ENCODE results near the gene FUT6. TPM values are rescaled to one million over a fixed set of nuclear protein-coding genes. Genes with fewer than 3 reads are reported as not detected.

FUT6 gene
- total RNA-seq, 1 donor from 2014 or later, result not detected

DNA sequence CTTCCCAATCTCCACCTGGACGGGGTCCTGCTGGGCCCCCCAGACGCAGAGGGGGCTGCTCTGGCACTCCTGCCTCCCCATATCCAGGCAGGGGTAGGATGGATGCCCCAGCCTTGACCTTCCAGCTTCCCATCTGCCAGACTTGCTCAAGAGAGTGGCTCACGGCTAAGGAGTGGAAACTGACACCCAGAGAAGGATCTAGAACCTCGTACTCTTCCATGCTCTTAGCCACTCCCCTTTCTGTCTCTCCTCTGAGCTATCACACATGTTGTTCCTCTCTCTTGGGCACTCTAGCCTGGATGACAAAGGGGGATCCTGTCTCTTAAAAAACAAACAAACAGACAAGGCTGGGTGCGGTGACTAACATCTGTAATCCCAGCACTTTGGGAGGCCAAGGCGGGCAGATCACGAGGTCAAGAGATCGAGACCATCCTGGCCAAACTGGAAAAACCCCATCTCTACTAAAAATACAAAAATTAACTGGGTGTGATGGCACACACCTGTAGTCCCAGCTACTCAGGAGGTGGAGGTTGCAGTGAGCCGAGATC lies 43.0 kb upstream of the FUT6 start:
- no peak overlapping the region for H3K27ac ChIP-seq
- no peak overlapping the region for H3K27ac Mint-ChIP-seq
- no peak overlapping the region for H3K4me3 ChIP-seq
- H4K20me1 ChIP-seq (ENCODE audit: low read depth), result no peaks in the 10 kb centered on the region
- no peaks in the 10 kb centered on the region for H3K9me3 ChIP-seq (ENCODE audit: low read depth)
- no peak overlapping the region for H2AFZ ChIP-seq (replicated peaks)
- no peak overlapping the region for H3K4me3 Mint-ChIP-seq
- no peak overlapping the region for H3K9ac ChIP-seq
- peaks cover 37% of the 10 kb centered on the region for H3K4me1 Mint-ChIP-seq
- no peaks in the 10 kb centered on the region for H3K36me3 ChIP-seq
- peaks cover 14% of the 10 kb centered on the region for H3K27me3 Mint-ChIP-seq (ENCODE audit: insufficient read depth, low read depth)
- H3K4me1 ChIP-seq, result peaks cover 15% of the 10 kb centered on the region
- no peaks in the 10 kb centered on the region for H3K79me2 ChIP-seq (ENCODE audit: low read depth)
- TF ChIP-seq EZH2phosphoT487 (IDR thresholded peaks at IDR 0.05), result no peak
- TF ChIP-seq, protein P1, sequence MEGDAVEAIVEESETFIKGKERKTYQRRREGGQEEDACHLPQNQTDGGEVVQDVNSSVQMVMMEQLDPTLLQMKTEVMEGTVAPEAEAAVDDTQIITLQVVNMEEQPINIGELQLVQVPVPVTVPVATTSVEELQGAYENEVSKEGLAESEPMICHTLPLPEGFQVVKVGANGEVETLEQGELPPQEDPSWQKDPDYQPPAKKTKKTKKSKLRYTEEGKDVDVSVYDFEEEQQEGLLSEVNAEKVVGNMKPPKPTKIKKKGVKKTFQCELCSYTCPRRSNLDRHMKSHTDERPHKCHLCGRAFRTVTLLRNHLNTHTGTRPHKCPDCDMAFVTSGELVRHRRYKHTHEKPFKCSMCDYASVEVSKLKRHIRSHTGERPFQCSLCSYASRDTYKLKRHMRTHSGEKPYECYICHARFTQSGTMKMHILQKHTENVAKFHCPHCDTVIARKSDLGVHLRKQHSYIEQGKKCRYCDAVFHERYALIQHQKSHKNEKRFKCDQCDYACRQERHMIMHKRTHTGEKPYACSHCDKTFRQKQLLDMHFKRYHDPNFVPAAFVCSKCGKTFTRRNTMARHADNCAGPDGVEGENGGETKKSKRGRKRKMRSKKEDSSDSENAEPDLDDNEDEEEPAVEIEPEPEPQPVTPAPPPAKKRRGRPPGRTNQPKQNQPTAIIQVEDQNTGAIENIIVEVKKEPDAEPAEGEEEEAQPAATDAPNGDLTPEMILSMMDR (IDR thresholded peaks at IDR 0.05), result no peak
- DNase-seq (ENCODE audit: low spot score), result no peak
- H3K9me3 Mint-ChIP-seq, result no peaks in the 10 kb centered on the region
- H3F3A ChIP-seq (ENCODE audit: low read depth), result peaks cover 13% of the 10 kb centered on the region
- H3K36me3 Mint-ChIP-seq, result no peaks in the 10 kb centered on the region
- no peaks in the 10 kb centered on the region for H3K27me3 ChIP-seq
- no peak overlapping the region for H3K4me2 ChIP-seq

DNA sequence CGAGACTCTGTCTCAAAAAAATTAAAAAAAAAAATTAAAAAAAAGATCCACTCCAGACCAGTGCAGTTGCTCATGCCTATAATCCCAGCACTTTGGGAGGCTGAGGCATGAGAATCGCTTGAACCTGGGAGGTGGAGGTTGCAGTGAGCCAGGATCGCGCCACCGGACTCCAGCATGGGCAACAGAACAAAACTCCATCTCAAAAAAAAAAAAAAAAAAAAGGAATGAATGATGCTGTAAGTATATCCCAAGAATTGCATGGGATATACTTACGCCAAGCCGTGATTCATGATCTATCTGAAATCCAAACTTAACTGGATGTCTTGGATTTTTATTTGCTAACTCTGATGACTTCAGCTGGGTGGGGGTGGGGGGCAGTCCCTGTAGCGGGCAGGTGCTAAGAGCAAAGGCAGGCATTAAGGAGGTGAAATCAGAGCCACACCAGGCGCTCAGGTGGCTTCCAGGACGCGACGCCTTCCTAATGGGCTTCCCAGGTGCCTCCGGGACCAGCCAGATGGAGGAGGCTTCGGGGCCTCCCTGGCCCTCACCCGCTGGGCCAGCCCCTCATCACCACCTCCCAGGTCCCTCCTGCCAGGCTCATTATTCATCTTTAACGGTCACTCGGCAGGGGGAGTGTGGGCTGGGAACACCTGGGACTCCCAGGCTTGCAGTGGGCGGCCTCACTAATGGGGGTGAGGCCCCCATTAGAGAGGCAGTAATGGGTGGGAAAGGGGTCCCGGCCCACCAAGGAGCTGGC lies 42.2 kb upstream of the FUT6 start:
- H3K27ac ChIP-seq, result no peak overlapping the region
- Mint-ChIP-seq H3K27ac (no peak overlapping the region), H3K27me3 (ENCODE audit: insufficient read depth, low read depth) (peaks cover 14% of the 10 kb centered on the region), H3K9me3 (no peaks in the 10 kb centered on the region), H3K4me1 (peaks cover 41% of the 10 kb centered on the region), H3K4me3 (no peak overlapping the region), H3K36me3 (no peaks in the 10 kb centered on the region)
- TF ChIP-seq EZH2 (IDR thresholded peaks at IDR 0.05) (no peak), EZH2phosphoT487 (IDR thresholded peaks at IDR 0.05) (no peak)
- TF ChIP-seq, protein P1 (IDR thresholded peaks at IDR 0.05), result no peak
- H3K36me3 ChIP-seq, result no peaks in the 10 kb centered on the region
- no peaks in the 10 kb centered on the region for H3K79me2 ChIP-seq (ENCODE audit: low read depth)
- peaks cover 17% of the 10 kb centered on the region for H3K4me1 ChIP-seq
- H2AFZ ChIP-seq (replicated peaks), result no peak overlapping the region
- H3K27me3 ChIP-seq, result no peaks in the 10 kb centered on the region
- no peak for DNase-seq (ENCODE audit: low spot score)
- H3K4me3 ChIP-seq, result no peak overlapping the region
- H3F3A ChIP-seq (ENCODE audit: low read depth), result peaks cover 16% of the 10 kb centered on the region
- H3K9me3 ChIP-seq (ENCODE audit: low read depth), result no peaks in the 10 kb centered on the region
- no peak overlapping the region for H3K4me2 ChIP-seq
- H4K20me1 ChIP-seq (ENCODE audit: low read depth), result no peaks in the 10 kb centered on the region
- H3K9ac ChIP-seq, result no peak overlapping the region

DNA sequence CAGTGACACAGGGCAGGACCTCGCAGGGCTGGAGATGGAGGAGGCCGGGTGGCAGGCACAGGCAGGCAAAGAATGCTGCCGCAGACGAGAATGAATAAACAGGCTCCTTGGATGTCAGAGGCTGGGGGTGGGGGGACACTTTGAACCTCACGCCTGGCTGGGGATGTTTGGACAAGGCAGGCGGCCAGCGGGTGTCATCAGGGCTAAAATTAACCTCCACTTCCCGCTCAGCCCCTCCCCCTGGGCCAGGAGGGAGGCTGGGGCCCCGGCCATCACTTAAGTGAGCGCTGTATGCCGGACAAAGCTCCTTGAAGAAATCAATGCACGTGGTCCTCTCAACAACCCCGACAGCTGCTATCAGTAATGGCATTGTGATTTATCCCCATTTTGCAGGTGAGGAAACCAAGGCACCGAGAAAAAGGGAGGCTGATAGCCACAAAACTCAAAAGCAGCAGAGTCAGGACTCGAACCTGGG lies 41.1 kb upstream of the FUT6 start:
- Mint-ChIP-seq H3K4me1 (peaks cover 41% of the 10 kb centered on the region), H3K36me3 (no peaks in the 10 kb centered on the region), H3K9me3 (no peaks in the 10 kb centered on the region), H3K27me3 (ENCODE audit: insufficient read depth, low read depth) (peaks cover 14% of the 10 kb centered on the region), H3K27ac (no peak overlapping the region), H3K4me3 (no peak overlapping the region)
- no peak overlapping the region for H3K4me2 ChIP-seq
- H3K9me3 ChIP-seq (ENCODE audit: low read depth), result no peaks in the 10 kb centered on the region
- H3K79me2 ChIP-seq (ENCODE audit: low read depth), result no peaks in the 10 kb centered on the region
- DNase-seq (ENCODE audit: low spot score), result no peak
- TF ChIP-seq EZH2phosphoT487 (IDR thresholded peaks at IDR 0.05), result no peak
- no peak for TF ChIP-seq EZH2 (IDR thresholded peaks at IDR 0.05)
- TF ChIP-seq, protein P1 (IDR thresholded peaks at IDR 0.05), result no peak
- H3K27me3 ChIP-seq, result no peaks in the 10 kb centered on the region
- no peaks in the 10 kb centered on the region for H3K36me3 ChIP-seq
- H3K4me1 ChIP-seq, result peaks cover 23% of the 10 kb centered on the region
- peaks cover 16% of the 10 kb centered on the region for H3F3A ChIP-seq (ENCODE audit: low read depth)
- no peak overlapping the region for H3K9ac ChIP-seq
- H3K4me3 ChIP-seq, result no peak overlapping the region
- H3K27ac ChIP-seq, result no peak overlapping the region
- H4K20me1 ChIP-seq (ENCODE audit: low read depth), result no peaks in the 10 kb centered on the region
- H2AFZ ChIP-seq (replicated peaks), result no peak overlapping the region
